Loucy (cell line): ENCODE measurements around the gene ATXN7L2.

ENCODE experiments used
- EZH2phosphoT487 ChIP-seq: fragments of 200-600 bp; IDR thresholded peaks from 2 replicates; pipeline ENCODE4 v1.6.1; 2018; ENCODE audit warnings: antibody characterized with exemption, mild to moderate bottlenecking, moderate library complexity, borderline replicate concordance
- TF ChIP-seq, protein P1 (sequence below): fragments of 200-600 bp; sonication (generic); conservative IDR thresholded peaks from 2 replicates; pipeline ENCODE4 v1.5.1; 2014; ENCODE audit warnings: mild to moderate bottlenecking, antibody characterized with exemption, low read length

DNA sequence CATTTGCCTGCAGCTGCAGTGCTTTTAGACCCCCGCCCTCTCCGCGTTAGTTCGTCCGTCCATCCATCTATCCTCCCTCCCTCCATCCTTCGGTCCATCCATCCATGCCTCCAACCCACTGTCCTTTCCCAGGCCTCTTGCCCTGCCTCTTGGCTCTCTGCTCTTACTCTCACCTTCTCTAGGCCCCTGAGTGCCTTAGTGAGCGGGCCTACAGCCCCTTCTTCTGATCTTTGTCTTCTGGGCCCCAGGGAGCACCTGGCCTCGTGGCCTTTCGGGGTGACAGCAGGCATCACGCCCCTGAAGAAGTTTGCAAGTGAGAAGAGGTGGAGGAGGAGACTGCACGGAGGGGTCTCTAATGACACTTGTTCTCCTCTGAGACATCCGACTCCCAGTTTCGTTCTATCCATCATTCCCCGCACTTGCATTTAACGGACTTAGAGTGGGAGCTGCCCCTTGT is 842 bp downstream of the ATXN7L2 start:
- TF ChIP-seq, protein P1, sequence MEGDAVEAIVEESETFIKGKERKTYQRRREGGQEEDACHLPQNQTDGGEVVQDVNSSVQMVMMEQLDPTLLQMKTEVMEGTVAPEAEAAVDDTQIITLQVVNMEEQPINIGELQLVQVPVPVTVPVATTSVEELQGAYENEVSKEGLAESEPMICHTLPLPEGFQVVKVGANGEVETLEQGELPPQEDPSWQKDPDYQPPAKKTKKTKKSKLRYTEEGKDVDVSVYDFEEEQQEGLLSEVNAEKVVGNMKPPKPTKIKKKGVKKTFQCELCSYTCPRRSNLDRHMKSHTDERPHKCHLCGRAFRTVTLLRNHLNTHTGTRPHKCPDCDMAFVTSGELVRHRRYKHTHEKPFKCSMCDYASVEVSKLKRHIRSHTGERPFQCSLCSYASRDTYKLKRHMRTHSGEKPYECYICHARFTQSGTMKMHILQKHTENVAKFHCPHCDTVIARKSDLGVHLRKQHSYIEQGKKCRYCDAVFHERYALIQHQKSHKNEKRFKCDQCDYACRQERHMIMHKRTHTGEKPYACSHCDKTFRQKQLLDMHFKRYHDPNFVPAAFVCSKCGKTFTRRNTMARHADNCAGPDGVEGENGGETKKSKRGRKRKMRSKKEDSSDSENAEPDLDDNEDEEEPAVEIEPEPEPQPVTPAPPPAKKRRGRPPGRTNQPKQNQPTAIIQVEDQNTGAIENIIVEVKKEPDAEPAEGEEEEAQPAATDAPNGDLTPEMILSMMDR: no peak
- no peak for TF ChIP-seq EZH2phosphoT487
